Measurements from ENCODE around the gene SEC22C. TPM values are rescaled to one million over a fixed set of nuclear protein-coding genes. Genes with fewer than 3 reads are reported as not detected.

SEC22C gene
- total RNA-seq, 2 experiments from 2014 or later: 56.0 to 58.9 TPM

DNA sequence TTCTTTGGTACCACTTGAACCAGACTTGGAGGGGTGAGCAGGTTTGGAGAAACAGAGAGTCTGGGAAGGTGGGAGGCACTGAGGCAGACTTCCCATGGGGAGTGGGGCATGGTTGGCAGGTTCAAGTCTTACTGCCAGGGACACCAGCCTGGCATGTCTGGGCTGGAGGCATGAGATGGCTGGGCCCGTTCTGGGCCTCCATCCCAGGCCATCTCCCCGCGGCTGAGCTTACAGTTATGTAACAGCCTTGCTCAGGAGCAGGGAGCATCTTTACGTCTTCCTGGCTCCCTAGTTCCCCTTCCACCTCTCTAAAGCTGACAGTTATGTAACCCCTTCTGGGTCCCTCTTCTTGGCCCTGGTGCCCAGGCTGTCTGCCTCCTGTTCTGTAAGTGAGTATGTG lies 66.9 kb downstream of the SEC22C start:
- H3K27ac Mint-ChIP-seq: no peak overlapping the region

DNA sequence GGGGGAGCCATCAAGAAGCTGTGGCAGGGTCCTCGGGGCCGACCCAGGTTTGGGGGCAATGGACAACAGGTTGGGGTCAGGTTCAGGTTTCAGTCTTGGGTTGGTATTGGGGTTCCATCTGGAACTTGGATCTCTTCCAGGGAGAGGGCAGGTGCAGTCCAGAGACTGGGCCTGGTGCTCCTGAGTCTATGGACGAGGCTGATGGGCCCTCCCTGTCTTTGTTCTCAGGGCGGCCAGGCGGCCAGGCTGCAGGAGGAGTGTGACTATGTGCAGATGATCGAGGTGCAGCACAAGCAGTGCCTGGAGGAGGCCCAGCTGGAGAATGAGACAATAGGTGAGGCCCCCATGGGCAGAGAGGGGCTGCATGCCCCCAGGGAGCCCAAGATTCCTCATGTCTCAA lies 68.2 kb downstream of the SEC22C start:
- no peaks in the 10 kb centered on the region for H3K27me3 Mint-ChIP-seq
- peaks cover 32% of the 10 kb centered on the region for H3K4me1 Mint-ChIP-seq
- no peak overlapping the region for H3K4me3 Mint-ChIP-seq
- H3K27ac Mint-ChIP-seq: no peak overlapping the region
- CTCF ChIA-PET: interaction anchor here (1.3 kb wide), 2 partner anchors 9 to 32 kb away, joined by 4 read pairs; no protein-coding TSS in a partner anchor
- peaks cover 1% of the 10 kb centered on the region for H3K36me3 Mint-ChIP-seq (ENCODE audit: low read depth)
- POLR2A ChIA-PET: no interaction called here
- no peak for DNase-seq
- H3K9me3 Mint-ChIP-seq: no peaks in the 10 kb centered on the region

More for the DNA sequence above, 66.9 kb downstream of the SEC22C start:
- H3K36me3 Mint-ChIP-seq (ENCODE audit: low read depth): peaks cover 6% of the 10 kb centered on the region
- DNase-seq: no peak
- POLR2A ChIA-PET: no interaction called here
- CTCF ChIA-PET: interaction anchor here (1.3 kb wide), 1 partner anchor 13 kb away, joined by 6 read pairs; the partner anchor contains the start of gene VIPR1
- no peak overlapping the region for H3K4me3 Mint-ChIP-seq
- peaks cover 33% of the 10 kb centered on the region for H3K4me1 Mint-ChIP-seq
- no peaks in the 10 kb centered on the region for H3K9me3 Mint-ChIP-seq
- no peaks in the 10 kb centered on the region for H3K27me3 Mint-ChIP-seq

DNA sequence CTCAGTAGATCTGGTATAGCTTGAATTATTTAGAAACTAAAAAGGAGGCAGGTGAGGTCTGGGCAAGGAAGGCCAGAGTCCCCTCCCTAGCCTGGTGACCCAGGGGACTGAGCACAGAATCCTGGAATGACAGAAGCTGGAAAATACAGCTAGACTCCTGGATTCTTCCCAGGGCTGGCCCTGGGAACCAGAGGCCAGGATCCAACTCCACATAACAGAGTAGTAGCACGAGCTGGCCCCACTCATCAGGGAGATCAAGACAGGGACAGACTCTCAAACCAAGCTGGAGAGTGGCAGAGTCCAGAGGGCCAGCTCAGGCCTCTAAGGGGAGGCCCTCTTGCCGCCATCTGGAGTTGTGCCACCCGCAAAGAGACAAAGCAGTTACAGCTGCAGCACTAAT lies 68.6 kb downstream of the SEC22C start:
- Mint-ChIP-seq H3K4me1 (peaks cover 34% of the 10 kb centered on the region), H3K9me3 (no peaks in the 10 kb centered on the region), H3K36me3 (ENCODE audit: low read depth) (peaks cover 1% of the 10 kb centered on the region), H3K27me3 (no peaks in the 10 kb centered on the region), H3K4me3 (no peak overlapping the region), H3K27ac (peak overlapping the region; percentile 69)
- ChIA-PET CTCF (interaction anchor here (1.3 kb wide), 2 partner anchors 10 to 33 kb away, joined by 4 read pairs; no protein-coding TSS in a partner anchor), POLR2A (no interaction called here)
- DNase-seq: no peak

DNA sequence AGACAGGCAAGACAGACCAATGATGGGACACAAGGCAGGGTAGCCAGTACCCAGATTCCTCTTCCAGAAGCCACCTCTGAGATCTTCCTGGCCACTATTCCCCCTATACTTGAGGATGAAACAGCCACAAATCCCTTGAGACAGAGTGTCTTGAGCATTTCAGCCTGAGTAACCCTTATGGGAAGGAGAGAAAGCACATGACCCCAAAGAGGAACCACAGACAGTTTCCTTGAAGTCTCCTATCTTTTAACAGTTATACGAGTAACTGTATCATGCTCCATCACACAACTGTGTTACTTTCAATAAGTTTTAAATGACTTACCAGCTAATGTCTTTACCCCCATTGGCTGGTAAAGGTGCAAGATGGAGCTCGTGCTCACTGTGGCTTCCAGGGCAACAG lies 70.0 kb downstream of the SEC22C start:
- H3K4me1 Mint-ChIP-seq: peaks cover 48% of the 10 kb centered on the region
- ChIA-PET POLR2A (no interaction called here), CTCF (interaction anchor here (1.0 to 1.3 kb wide), 2 partner anchors 9 to 47 kb away, joined by 3 to 4 read pairs; partner anchors contain the start of gene VIPR1)
- no peak overlapping the region for H3K27ac Mint-ChIP-seq
- DNase-seq: no peak
- no peaks in the 10 kb centered on the region for H3K27me3 Mint-ChIP-seq
- peaks cover 1% of the 10 kb centered on the region for H3K36me3 Mint-ChIP-seq (ENCODE audit: low read depth)
- H3K4me3 Mint-ChIP-seq: no peak overlapping the region
- H3K9me3 Mint-ChIP-seq: no peaks in the 10 kb centered on the region

DNA sequence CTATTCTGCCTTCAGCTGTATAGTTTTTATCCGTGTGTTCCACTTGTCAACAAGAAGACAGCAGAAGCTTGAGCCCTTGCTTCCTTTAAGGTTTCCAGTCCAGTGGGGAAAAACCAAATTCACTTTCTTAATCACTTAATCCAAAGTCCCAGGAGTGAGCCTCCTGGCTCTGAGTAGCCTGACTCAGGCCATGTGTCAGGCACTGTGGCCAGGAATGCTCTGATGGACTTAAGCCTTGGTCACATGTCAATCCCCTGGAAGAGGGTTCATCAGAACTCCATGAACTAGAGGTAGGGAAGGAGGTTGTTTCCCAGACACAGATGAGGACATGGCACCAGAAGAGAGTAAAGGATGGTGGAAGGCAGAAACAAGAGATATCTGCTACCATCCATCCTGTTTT lies 70.6 kb downstream of the SEC22C start:
- H3K27ac Mint-ChIP-seq: peak overlapping the region; percentile 74
- peaks cover 1% of the 10 kb centered on the region for H3K36me3 Mint-ChIP-seq (ENCODE audit: low read depth)
- H3K27me3 Mint-ChIP-seq: no peaks in the 10 kb centered on the region
- H3K4me1 Mint-ChIP-seq: peaks cover 48% of the 10 kb centered on the region
- DNase-seq: no peak
- POLR2A ChIA-PET: no interaction called here
- no peak overlapping the region for H3K4me3 Mint-ChIP-seq
- no peaks in the 10 kb centered on the region for H3K9me3 Mint-ChIP-seq
- CTCF ChIA-PET: interaction anchor here (1.0 to 2.1 kb wide), 3 partner anchors 8 to 36 kb away, joined by 3 to 6 read pairs (median 3); no protein-coding TSS in a partner anchor

DNA sequence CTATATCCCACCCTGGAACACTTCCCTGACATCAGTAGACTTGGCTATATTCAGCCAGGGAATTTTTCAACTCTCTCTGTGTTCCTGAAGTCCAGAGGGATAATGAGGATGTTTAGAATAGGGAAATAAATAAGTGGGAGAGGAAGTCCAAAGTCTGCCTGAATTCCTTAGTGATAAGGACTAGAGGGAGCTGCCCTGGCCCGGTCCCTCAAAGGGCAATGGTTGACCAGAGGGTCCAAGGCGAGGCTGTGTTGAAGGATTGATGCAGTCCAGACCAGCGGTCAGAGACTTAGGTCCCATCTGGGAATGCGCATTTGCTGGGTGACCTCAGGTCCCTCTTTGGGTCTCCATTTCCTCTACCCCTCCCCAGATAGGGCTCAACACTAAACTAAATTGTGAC lies 71.4 kb downstream of the SEC22C start:
- ChIA-PET CTCF (interaction anchor here (0.6 to 2.1 kb wide), 4 partner anchors 8 to 108 kb away, joined by 3 to 6 read pairs (median 3); no protein-coding TSS in a partner anchor), POLR2A (no interaction called here)
- Mint-ChIP-seq H3K9me3 (no peaks in the 10 kb centered on the region), H3K4me3 (no peak overlapping the region), H3K27ac (no peak overlapping the region), H3K4me1 (peaks cover 41% of the 10 kb centered on the region), H3K27me3 (no peaks in the 10 kb centered on the region), H3K36me3 (ENCODE audit: low read depth) (no peaks in the 10 kb centered on the region)
- no peak for DNase-seq

DNA sequence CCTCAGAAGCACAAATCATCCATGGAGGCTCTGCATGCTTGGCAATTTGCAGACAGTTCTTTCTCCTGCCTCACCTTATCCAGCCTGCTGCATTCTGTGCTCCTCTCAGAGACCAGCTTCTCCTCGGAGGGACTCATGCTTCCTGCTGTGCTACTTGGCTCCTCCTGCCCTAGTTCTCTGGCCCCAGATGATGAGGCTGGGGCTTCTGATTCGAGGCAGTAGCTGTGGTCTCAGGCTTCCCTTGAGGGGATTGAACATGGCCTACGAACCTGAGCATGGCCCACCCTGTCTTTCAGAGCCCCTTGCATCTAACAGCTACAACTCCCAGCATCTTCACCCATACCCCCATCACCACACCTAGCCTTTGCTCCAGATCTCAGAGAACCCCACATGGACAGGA lies 72.7 kb downstream of the SEC22C start:
- Mint-ChIP-seq H3K27me3 (no peaks in the 10 kb centered on the region), H3K4me3 (no peak overlapping the region), H3K9me3 (no peaks in the 10 kb centered on the region), H3K36me3 (ENCODE audit: low read depth) (no peaks in the 10 kb centered on the region), H3K4me1 (peaks cover 44% of the 10 kb centered on the region), H3K27ac (no peak overlapping the region)
- ChIA-PET POLR2A (no interaction called here), CTCF (interaction anchor here (0.7 to 2.1 kb wide), 3 partner anchors 10 to 30 kb away, joined by 3 to 6 read pairs (median 4); no protein-coding TSS in a partner anchor)
- no peak for DNase-seq

DNA sequence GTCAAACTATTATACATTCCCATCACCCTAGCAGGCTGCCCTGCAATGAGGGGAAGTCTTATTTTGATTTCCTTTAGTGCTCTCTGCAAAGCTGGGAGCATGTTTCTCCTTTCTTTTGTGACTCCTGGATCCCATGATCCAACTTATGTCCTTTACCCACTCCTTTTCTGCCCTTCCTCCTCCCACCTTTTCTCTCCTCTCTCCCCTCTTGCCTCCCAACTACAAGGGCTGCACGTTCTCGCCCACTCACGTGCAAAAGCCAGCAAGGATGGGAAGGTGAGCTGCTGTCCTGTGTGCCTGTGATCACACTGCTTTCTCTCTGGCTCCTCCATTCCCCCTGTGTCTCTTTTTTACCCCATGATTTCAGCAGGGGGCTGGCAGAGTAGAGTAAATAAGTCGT lies 73.2 kb downstream of the SEC22C start:
- no peak overlapping the region for H3K27ac Mint-ChIP-seq
- ChIA-PET POLR2A (no interaction called here), CTCF (interaction anchor here (1.0 kb wide), 1 partner anchor 16 kb away, joined by 3 read pairs; no protein-coding TSS in a partner anchor)
- H3K4me3 Mint-ChIP-seq: no peak overlapping the region
- H3K9me3 Mint-ChIP-seq: no peaks in the 10 kb centered on the region
- DNase-seq: no peak
- H3K27me3 Mint-ChIP-seq: no peaks in the 10 kb centered on the region
- peaks cover 49% of the 10 kb centered on the region for H3K4me1 Mint-ChIP-seq
- no peaks in the 10 kb centered on the region for H3K36me3 Mint-ChIP-seq (ENCODE audit: low read depth)

DNA sequence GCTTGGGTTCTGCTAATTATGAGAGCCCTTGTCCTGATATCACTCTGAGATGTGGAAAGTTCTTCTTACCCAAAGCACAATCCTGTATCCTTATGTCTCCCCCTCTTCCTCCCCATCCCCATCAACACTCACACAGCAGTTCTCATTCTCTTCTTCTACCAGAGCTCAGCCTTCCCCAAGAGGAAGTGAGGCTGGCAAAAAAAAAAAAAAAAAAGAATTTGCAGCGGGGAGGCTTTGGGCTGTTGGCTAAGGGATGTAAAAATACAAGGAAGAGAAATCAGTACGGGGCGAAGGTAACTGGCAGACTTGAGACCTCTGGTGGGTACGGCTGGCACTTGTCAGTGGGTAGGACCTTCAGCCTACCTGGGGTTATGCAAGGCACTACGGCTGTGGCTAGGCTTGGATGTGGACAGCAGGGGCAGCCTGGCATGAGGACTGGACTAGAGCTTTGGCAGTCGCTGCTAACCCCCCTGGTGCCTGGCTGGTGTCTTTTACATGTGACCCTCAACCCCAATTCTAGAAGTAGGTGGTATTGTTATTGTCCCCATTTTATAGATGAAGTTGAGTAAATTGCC lies 73.9 kb downstream of the SEC22C start:
- DNase-seq: no peak
- no peaks in the 10 kb centered on the region for H3K27me3 Mint-ChIP-seq
- ChIA-PET CTCF (interaction anchor here (0.6 to 1.2 kb wide), 3 partner anchors 14 to 507 kb away, joined by 3 to 4 read pairs (median 3); no protein-coding TSS in a partner anchor), POLR2A (no interaction called here)
- peak overlapping the region; percentile 71 for H3K27ac Mint-ChIP-seq
- no peaks in the 10 kb centered on the region for H3K36me3 Mint-ChIP-seq (ENCODE audit: low read depth)
- H3K4me3 Mint-ChIP-seq: no peak overlapping the region
- H3K4me1 Mint-ChIP-seq: peaks cover 57% of the 10 kb centered on the region
- H3K9me3 Mint-ChIP-seq: no peaks in the 10 kb centered on the region

DNA sequence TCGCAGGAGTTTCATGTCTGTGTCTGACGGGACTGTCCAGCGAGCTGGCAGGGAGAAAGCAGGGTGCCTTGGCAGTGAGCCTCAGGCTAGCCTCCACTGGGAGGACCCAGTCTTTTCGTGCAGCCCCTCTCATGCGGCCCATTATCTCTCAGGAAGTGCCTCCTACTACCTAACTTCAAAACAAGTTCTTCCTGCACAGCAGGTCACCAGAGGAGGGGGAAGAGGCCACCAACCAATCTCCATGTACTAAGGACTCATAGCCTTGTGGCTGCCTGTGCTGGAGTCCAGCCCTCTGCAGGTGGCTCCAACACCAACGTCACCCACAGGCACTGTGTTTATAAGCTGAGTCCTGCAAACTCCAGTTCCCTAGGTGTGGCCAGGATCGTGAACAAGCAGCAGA lies 74.5 kb downstream of the SEC22C start:
- DNase-seq: no peak
- no peaks in the 10 kb centered on the region for H3K36me3 Mint-ChIP-seq (ENCODE audit: low read depth)

DNA sequence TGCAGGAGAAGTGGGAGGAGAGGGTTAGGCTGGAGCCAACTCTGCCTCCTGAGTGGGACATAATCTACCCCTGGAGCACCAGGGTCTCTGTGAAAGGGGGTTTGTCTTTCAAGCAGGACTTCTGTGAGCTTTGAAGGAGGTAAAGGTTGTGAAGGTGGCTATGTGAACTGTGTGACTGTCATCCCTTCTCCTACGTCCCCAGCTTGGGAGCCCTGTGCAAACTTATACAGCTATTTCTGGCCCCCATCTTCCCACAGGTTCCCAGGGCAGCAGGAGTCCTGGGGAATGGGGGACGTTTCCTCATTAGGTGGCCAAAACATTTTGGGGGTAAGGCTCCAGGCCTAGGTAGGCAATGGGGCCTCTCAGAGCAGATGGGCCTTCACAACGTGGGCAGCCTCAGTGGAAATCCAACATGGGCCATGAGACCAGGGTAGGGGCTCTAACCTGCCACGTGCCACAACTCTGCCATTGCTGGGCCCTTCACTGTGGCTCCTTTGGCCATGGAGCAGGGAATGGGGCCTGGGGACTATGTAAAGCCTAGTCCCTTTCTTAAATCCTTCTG lies 75.8 kb downstream of the SEC22C start:
- H3K27me3 Mint-ChIP-seq: peaks cover 7% of the 10 kb centered on the region
- no peak overlapping the region for H3K4me3 Mint-ChIP-seq
- no peak for DNase-seq

More for the DNA sequence above, 74.5 kb downstream of the SEC22C start:
- Mint-ChIP-seq H3K9me3 (no peaks in the 10 kb centered on the region), H3K27ac (peak overlapping the region; percentile 76), H3K27me3 (no peaks in the 10 kb centered on the region), H3K4me1 (peaks cover 58% of the 10 kb centered on the region), H3K4me3 (no peak overlapping the region)
- ChIA-PET CTCF (interaction anchor here (0.6 to 1.2 kb wide), 3 partner anchors 14 to 507 kb away, joined by 3 to 4 read pairs (median 3); no protein-coding TSS in a partner anchor), POLR2A (no interaction called here)

DNA sequence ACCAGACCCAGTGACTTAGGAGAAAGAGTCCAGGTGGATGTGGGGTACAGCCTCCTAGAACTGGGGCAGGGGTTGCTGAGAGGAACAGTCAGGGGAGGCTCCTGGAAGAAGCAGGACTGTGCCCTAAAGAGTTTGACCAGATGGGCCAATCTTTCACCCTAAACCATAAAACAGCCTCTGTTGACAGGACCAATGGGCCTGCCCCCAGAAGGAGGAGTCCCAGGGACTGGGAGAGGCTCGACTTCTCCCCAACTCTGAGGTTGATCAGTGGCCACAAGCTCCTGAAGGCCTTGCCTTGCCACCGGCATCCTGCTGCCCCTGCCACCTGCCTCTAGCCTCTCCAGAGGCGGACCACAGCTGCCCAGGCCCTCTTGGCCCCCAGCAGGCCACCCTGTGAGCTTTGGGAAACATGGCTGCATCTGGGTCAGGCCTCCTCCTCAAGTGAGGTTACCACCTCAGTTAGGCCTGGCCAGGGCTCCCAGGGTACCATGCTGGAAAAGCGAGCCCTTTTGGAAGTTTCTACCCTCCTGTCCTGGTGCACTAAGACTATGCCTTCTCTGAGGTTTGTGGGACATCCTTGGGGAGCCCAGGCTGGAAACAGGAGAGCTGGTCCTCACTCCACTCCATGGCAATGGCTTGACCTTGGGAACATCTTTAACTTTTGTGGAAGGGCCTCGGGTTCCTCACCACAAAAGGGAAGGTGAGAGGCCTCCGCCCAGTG lies 76.5 kb downstream of the SEC22C start:
- no peak overlapping the region for H3K27ac Mint-ChIP-seq
- H3K27me3 Mint-ChIP-seq: peaks cover 13% of the 10 kb centered on the region
- no peaks in the 10 kb centered on the region for H3K9me3 Mint-ChIP-seq
- ChIA-PET CTCF (no interaction called here), POLR2A (no interaction called here)
- H3K36me3 Mint-ChIP-seq (ENCODE audit: low read depth): no peaks in the 10 kb centered on the region
- DNase-seq: no peak
- no peak overlapping the region for H3K4me3 Mint-ChIP-seq
- peaks cover 57% of the 10 kb centered on the region for H3K4me1 Mint-ChIP-seq

More for the DNA sequence above, 75.8 kb downstream of the SEC22C start:
- Mint-ChIP-seq H3K4me1 (peaks cover 58% of the 10 kb centered on the region), H3K9me3 (no peaks in the 10 kb centered on the region), H3K27ac (no peak overlapping the region), H3K36me3 (ENCODE audit: low read depth) (no peaks in the 10 kb centered on the region)
- ChIA-PET CTCF (no interaction called here), POLR2A (no interaction called here)
